HPDE6-E6E7 (cell line): ENCODE results near the gene DNAH17.
A peak's percentile ranks its signal among the peaks of the same experiment; 100 is the strongest.
"Not testable (repeated sequence)": the region's sequence is repeated elsewhere in the genome, so short reads cannot be mapped to it uniquely, and the experiment has no call there.

Source experiments
- DNase-seq: peaks from one replicate; pipeline ENCODE4 v3.0.0; 2011; ENCODE audit warnings: missing footprints; ENCODE audit errors: extremely low spot score

The DNAH17 gene

GRCh38 chr17:78523934-78524655 lies 53.1 kb downstream of the DNAH17 start:
- DNase-seq: no peak

- DNase-seq: no peak
Measured at GRCh38 chr17:78522031-78522809, 55.0 kb downstream of the DNAH17 start.

GRCh38 chr17:78517421-78517820 lies 59.8 kb downstream of the DNAH17 start:
- no peak for DNase-seq

- no peak for DNase-seq
Measured at GRCh38 chr17:78515480-78515879, 61.7 kb downstream of the DNAH17 start.

GRCh38 chr17:78514521-78514920 lies 62.7 kb downstream of the DNAH17 start:
- no peak for DNase-seq

- DNase-seq: no peak
Measured at GRCh38 chr17:78512976-78513375, 64.2 kb downstream of the DNAH17 start.

GRCh38 chr17:78510141-78511075 lies 66.8 kb downstream of the DNAH17 start:
- DNase-seq: no peak

GRCh38 chr17:78507526-78507925 lies 69.7 kb downstream of the DNAH17 start:
- DNase-seq: no peak

GRCh38 chr17:78506454-78507309 lies 70.5 kb downstream of the DNAH17 start:
- DNase-seq: no peak

GRCh38 chr17:78504156-78504925 lies 72.9 kb downstream of the DNAH17 start:
- DNase-seq: no peak

GRCh38 chr17:78503388-78503787 lies 73.8 kb downstream of the DNAH17 start:
- DNase-seq: not testable (repeated sequence)

- no peak for DNase-seq
Measured at GRCh38 chr17:78502611-78503148, 74.5 kb downstream of the DNAH17 start.

- no peak for DNase-seq
Measured at GRCh38 chr17:78501241-78502036, 75.8 kb downstream of the DNAH17 start.

- DNase-seq: no peak
Measured at GRCh38 chr17:78500806-78501205, 76.4 kb downstream of the DNAH17 start.

- no peak for DNase-seq
Measured at GRCh38 chr17:78499715-78500540, 77.3 kb downstream of the DNAH17 start.

GRCh38 chr17:78498848-78499247 lies 78.3 kb downstream of the DNAH17 start:
- DNase-seq: no peak

- peak; percentile 82 for DNase-seq
Measured at GRCh38 chr17:78497115-78497540, 80.1 kb downstream of the DNAH17 start.

GRCh38 chr17:78496311-78496710 lies 80.9 kb downstream of the DNAH17 start:
- DNase-seq: no peak
